Activated naive CD8-positive, alpha-beta T cell treated with anti-CD3 and anti-CD28 coated beads, Interleukin-2, amount 50 U/mL, for 16 hours (primary cell): ENCODE measurements around the gene SLF2.

Experiments used
- DNase-seq: peaks from one replicate; pipeline ENCODE4 v3.0.0-alpha.2; 2020; ENCODE audit warnings: low read depth, low spot score

SLF2 gene

GRCh38 chr10:100912605-100913469 lies at the start of gene SLF2:
TSS of gene SLF2 (plus strand) at chr10:100912963. CDS start at chr10:100913111, 148 bp downstream.
- DNase-seq = peak; percentile 86

- DNase-seq = no peak
Observed at GRCh38 chr10:100863433-100863832, 49.3 kb upstream of the SLF2 start.

DNA sequence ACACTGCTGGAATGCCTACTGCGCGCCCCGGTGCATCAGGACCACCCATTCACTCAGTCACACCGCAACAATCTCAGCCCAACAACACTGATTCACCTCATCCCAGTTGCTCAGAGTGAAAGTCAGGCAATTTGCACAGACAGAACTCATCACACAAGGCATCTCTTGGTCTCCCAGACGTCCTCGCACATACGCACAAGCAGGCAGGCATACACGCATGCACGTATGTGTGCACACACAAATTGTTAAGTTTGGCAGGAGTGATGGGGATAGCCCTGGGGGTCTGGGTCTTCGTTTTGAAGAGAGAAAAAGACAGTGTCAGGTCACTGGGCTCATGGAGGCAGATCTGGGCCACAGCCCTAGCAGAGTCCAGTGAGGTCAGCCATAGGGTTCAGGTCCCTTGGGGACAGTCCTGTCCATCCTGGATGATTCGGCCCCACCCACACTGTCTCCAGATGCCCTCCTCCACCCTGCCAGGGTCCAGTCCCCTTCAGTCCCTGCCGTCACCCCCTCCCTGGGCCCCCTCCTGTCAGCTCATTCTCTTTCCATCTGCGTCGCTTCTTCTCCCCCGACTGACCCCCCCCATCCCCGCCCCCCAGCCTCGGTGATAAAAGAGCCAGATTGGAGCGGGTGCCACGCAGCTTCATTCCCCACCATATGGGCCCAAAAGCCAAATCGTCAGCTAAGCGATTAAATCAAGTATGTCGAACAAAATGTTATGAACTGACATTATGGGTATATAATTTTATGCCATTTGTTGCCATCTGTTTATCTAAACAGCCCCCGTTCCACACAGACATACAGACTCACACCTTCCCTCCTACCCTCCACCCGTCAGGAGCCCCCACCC lies 48.5 kb upstream of the SLF2 start:
- DNase-seq = no peak

- DNase-seq = no peak
Observed at GRCh38 chr10:100864978-100865377, 47.8 kb upstream of the SLF2 start.

GRCh38 chr10:100866010-100866409 lies 46.8 kb upstream of the SLF2 start:
- DNase-seq = no peak

- no peak for DNase-seq
Observed at GRCh38 chr10:100866575-100867098, 46.1 kb upstream of the SLF2 start.

DNA sequence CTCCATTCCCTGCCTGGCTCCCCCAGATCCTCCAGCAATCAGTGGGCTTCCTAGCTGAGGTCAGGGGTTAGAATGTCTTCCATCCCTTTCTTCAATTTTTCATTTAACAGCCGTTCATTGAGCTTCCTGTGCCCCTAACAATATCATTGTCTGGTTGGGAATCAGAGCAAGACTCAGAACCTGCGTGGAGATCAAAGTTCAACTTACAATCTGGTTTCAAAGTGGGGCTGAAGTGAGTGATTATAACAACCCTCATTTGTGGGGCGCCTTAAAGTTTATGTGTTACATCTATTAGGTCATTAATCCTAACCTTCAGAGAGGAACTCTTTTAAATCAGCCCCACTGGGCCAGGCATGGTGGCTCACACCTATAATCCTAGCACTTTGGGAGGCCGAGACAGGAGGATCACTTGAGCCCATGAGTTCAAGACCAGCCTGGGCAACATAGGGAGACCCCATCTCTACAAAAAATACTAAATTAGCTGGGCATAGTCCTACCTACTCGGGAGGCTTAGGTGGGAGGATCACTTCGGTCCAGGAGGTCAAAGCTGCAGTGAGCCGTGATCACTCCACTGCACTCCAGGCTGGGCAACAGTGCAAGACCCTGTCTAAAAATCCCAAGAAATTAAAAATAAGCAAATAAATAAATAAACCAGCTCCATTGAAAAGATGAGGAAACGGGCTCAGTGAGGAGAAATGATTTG lies 45.4 kb upstream of the SLF2 start:
- DNase-seq = no peak

GRCh38 chr10:100868382-100868781 lies 44.4 kb upstream of the SLF2 start:
- DNase-seq = no peak

DNA sequence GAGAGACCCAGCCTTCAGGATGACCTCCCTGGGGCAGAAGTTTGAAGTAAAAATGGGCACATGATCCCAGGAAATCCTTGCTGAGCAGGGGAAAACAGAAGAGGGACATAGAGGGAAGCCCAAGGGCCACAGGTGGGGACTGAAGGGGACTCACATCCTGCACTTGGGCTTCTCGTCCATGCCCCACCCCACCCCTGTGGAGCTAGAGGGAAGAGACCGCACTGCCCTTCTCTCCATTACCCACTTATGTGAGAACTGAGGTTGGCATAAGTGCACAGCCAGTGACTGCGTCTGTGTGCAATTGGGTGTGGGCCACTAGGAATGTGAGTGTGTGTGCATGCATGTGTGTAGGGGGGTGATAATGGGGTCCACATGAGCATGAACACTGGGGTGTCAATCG lies 43.4 kb upstream of the SLF2 start:
- DNase-seq = no peak

DNA sequence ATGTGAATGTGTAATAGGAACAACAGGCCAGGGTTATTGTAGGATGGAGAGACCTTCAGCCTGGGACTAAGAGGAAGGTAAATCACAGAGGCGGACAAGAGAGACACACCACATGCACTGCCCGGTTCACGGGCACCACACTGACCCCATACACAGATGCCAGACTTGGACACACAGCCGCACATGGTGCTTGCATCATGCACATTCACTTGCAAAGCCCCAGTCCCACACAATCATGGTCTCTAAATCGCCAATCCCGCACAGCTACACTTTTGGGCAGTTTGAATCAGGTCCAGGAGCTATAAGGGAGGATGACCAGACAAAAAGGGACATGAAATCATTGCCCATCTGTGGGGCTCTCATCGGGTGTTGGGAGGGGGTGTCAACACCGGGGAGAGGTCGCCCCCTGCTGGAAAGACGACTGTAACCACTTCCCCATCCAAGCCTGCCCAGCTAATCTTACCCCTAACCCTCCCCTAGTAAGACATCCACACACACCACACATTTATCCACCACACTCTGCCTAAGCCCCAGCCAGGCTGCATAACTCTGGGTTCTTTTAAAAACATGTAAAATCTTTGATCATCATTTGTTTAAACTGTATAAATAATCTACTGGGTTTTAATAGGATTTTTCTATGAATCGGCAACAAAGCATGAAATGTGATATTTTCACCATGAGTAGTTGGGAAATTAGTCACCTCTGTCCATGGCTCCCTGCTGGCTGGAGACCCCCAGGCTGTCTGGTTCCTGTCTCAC lies 40.5 kb upstream of the SLF2 start:
- peak; percentile 14 for DNase-seq

DNA sequence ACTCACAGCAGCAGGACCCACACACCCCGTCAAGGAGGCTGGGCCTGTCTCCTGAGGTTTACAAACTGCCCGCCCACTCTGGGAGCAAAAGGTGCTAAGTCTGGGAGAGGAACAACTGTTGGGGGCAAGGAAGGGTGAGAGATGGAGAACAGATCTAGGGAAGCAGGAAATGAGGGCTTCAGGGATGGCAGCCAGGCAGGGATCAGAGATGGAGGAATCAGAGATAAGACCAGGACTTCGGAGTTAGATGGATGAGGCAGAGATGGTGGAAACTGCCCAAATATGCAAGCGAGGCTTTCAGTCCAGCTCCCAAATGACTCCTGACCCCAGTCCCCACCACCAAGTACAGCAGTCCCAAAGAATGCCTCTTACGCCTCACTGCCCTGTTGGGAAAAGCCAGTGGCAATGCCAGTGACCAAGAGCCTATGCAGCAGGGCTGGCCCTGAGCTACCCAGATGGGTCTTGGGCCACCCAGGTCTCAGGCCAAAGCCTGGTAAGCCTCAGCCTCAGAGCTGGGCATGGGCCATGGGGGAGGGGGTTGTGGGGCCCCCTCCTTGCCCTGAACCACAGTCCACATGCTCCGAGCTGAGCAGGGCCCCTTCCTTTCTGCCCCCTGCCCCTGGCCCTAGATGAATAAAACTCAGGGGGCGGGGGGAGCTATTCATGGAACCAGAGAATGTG lies 39.5 kb upstream of the SLF2 start:
- no peak for DNase-seq

DNA sequence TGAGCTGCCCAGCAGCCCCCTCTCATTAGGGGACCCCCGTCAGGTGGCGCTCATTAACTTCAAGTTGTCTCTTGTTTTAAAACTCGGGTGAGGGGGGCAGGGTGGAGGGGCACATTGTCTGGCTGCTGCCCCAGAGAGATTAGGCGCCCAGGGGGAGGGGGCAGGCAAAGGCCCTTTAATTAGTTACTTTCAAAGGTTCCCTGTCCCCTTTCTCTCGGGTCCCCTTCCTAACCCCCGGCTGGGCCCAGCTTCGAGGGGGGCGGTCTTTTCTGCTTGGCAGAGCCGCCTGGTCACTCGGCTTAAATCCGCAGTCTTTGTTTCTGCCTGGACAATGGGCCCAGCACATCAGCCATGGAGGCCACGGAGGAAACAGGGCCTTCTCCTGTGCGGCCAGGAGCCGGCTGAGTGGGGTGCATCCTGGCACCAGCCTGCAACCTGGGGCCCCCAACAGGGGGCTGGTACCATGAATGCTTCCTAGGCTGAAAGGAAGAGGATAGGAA lies 38.9 kb upstream of the SLF2 start:
- DNase-seq = no peak

DNA sequence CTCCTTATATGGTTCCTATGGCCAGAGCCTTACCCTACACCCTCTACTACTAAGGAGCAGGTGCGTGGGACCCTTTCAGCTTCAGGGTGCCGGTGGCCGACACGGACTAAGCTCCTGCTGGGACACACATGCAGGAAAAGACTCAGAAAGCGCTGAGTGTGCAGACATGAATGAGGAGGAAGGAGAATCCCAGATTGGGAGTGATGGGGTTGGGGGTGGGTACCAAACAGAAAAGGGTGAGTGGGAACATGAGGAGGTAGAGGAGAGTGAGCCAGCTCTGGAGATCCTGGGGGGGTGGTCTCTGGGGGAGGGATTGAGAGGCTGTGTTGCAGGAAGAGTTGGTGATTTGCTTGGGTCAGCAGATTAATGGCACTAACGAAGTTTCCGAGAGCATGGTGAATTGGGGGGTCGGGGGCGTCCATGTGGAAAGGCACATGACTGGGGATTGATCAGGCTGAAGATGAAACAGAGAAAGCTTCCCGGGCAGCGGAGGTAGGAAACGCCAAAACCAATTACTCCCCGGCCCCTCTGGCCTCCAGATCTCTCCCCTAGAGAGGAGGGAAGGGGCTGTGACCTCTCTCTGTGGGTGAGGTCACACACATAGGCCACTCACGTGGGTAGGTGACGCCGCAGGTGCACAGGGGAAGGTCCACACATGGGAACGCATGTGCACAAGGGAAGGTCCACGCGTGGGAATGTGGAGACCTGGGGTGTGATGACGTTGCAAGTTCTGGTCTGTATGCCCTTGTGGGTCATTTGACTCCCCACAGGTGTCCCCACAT lies 37.9 kb upstream of the SLF2 start:
- no peak for DNase-seq

- no peak for DNase-seq
Observed at GRCh38 chr10:100875484-100876166, 37.1 kb upstream of the SLF2 start.

DNA sequence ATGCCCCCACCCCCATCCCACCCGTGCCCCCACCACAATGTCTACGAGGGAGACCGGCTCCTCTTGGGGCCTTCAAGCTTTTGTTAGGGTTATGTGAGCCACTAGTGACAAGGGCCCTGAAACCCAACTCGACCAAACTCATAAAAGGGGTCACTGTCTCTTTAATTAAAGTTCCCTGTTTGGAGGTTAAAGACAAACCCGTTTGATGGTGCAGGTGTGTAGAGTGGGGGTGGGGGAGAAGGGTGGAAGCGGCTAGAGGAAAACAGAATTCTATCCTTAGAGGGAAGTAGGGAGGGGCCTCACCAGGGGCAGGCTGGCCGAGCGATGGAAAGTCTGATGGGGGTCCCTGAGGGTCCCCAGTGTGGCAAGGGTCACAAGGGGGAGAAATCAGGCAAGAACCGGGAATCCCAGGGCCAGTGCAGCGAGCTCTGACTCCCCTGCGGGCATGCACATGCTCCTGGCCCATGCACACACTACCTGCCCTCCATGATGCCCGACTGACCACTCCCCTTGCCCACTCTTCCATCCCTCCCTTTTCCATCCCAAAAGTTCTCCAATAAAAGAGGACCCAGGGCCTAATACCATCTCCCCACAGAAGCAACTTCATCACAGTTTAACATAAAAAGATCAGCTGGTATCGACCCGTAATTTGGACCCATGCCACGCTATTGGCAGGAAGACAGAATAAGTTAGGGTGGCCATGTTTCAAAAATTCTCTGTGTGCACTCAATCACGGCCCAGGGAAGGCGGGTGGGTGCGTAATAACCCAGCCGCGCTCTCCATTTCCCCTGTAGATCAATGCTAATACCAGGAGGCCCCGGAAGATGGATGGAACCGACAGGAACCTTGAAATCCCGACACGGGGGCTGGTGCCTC lies 35.9 kb upstream of the SLF2 start:
- no peak for DNase-seq

GRCh38 chr10:100877461-100877850 lies 35.3 kb upstream of the SLF2 start:
- DNase-seq = no peak

DNA sequence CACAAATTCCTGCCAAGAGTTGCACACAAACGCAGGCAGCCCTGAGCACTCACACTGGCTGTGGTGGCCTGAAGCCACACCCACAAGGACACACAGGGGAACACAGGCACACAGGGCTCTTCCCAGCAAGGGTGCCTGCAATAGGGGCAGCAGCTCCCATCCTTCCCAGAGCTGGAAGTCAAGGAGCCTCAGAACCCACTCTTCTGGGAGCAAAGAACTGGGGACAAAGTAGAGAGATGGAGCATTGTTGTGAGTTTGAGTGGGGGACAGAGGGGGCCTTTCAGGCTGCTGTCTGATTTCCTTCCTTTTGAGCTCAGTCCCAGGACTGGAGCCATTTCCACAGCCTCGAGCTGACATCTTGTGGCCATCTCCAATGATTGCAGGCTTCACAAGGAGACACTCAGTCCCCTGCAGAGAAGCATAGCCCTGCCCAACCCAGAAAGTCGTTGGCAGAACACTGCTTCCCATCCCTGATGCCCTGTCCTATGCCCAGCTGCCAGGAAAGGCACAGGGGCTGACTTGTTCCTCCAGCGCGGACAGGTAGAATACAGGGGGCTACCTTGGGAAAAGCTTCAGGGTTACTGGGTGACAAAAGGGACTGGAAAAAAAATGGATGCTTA lies 34.4 kb upstream of the SLF2 start:
- DNase-seq = no peak
